ENCODE measurements around the gene ENO2.
A peak's percentile ranks its signal among the peaks of the same experiment; 100 is the strongest.

The ENO2 gene

GRCh38 chr12:6912164-6912935, 2.0 kb upstream of the ENO2 start:
- no peak overlapping the region for H3K4me3 ChIP-seq (ENCODE audit: low read depth, low read length)
- TF ChIP-seq CTCF (IDR thresholded peaks at IDR 0.05; ENCODE audit: low read depth, low read length, missing control alignments), result no peak
- DNase-seq (ENCODE audit: low read depth), result no peak
- in situ Hi-C loops (cut with HindIII; ENCODE audit: low sequenced_read_pairs), result no loop called here

- in situ Hi-C loops (cut with HindIII; ENCODE audit: low sequenced_read_pairs), result no loop called here
- H3K4me3 ChIP-seq (ENCODE audit: low read depth, low read length), result peak overlapping the region; percentile 53
- TF ChIP-seq CTCF (IDR thresholded peaks at IDR 0.05; ENCODE audit: low read depth, low read length, missing control alignments), result no peak
- no peak for DNase-seq (ENCODE audit: low read depth)
Measured at GRCh38 chr12:6914947-6915788, 788 bp downstream of the ENO2 start.

- H3K4me3 ChIP-seq (ENCODE audit: low read depth, low read length), result no peak overlapping the region
- DNase-seq (ENCODE audit: low read depth), result no peak
- in situ Hi-C loops (cut with HindIII; ENCODE audit: low sequenced_read_pairs), result no loop called here
- TF ChIP-seq CTCF (IDR thresholded peaks at IDR 0.05; ENCODE audit: low read depth, low read length, missing control alignments), result no peak
Measured at GRCh38 chr12:6915789-6916285, 1.5 kb downstream of the ENO2 start.

GRCh38 chr12:6916426-6917200, 2.2 kb downstream of the ENO2 start:
- H3K4me3 ChIP-seq (ENCODE audit: low read depth, low read length), result no peak overlapping the region
- no peak for DNase-seq (ENCODE audit: low read depth)
- no peak for TF ChIP-seq CTCF (IDR thresholded peaks at IDR 0.05; ENCODE audit: low read depth, low read length, missing control alignments)
- in situ Hi-C loops (cut with HindIII; ENCODE audit: low sequenced_read_pairs), result no loop called here

GRCh38 chr12:6917491-6918231, 3.3 kb downstream of the ENO2 start:
- in situ Hi-C loops (cut with HindIII; ENCODE audit: low sequenced_read_pairs), result no loop called here
- DNase-seq (ENCODE audit: low read depth), result no peak

More at GRCh38 chr12:6917491-6918231, 3.3 kb downstream of the ENO2 start:
- TF ChIP-seq CTCF (IDR thresholded peaks at IDR 0.05; ENCODE audit: low read depth, low read length, missing control alignments), result no peak
- no peak overlapping the region for H3K4me3 ChIP-seq (ENCODE audit: low read depth, low read length)

All from astrocyte of the cerebellum (primary cell).